DOHH2 (cell line): ENCODE results near the gene BAIAP2L1.

Experiments
- H3F3A ChIP-seq: fragments of 200-600 bp; sonication (generic), shearing (Covaris generic); 2 replicates; pipeline ENCODE4 v1.6.0; 2016; ENCODE audit warnings: antibody characterized with exemption, mild to moderate bottlenecking; ENCODE audit not compliant: control insufficient read depth, insufficient read depth
- H3K27ac ChIP-seq: fragments of 200-600 bp; sonication (generic); 2 replicates; pipeline ENCODE4 v1.5.1; 2014; ENCODE audit warnings: low read depth, mild to moderate bottlenecking, low read length, moderate library complexity
- H3K27me3 ChIP-seq: fragments of 200-600 bp; sonication (generic); 2 replicates; pipeline ENCODE4 v1.6.1; 2014; ENCODE audit warnings: mild to moderate bottlenecking, low read length, mixed read lengths; ENCODE audit not compliant: control insufficient read depth
- H3K36me3 ChIP-seq: fragments of 200-600 bp; sonication (generic); 2 replicates; pipeline ENCODE4 v1.6.1; 2014; ENCODE audit warnings: mild to moderate bottlenecking, low read length, moderate library complexity, mixed read lengths; ENCODE audit not compliant: control insufficient read depth
- H3K4me1 ChIP-seq: fragments of 200-600 bp; sonication (generic); 2 replicates; pipeline ENCODE4 v1.6.1; 2014; ENCODE audit warnings: mild to moderate bottlenecking, low read length, mixed read lengths; ENCODE audit not compliant: control insufficient read depth
- H3K4me2 ChIP-seq: fragments of 200-600 bp; sonication (generic); 2 replicates; pipeline ENCODE4 v1.6.0; 2014; ENCODE audit warnings: mild to moderate bottlenecking, low read length, moderate library complexity
- H3K4me3 ChIP-seq: fragments of 200-600 bp; sonication (generic); 2 replicates; pipeline ENCODE4 v1.5.1; 2014; ENCODE audit warnings: mild to moderate bottlenecking, low read length, mixed read lengths
- H3K79me2 ChIP-seq: fragments of 200-600 bp; sonication (generic); 2 replicates; pipeline ENCODE4 v1.6.1; 2014; ENCODE audit warnings: mild to moderate bottlenecking, low read length, mixed read lengths; ENCODE audit not compliant: control insufficient read depth
- H3K9me2 ChIP-seq: fragments of 200-600 bp; sonication (generic); replicated peaks from 2 replicates; pipeline ENCODE4 v1.6.1; 2014; ENCODE audit warnings: mild to moderate bottlenecking, low read length, mixed read lengths; ENCODE audit not compliant: control insufficient read depth
- H3K9me3 ChIP-seq: fragments of 200-600 bp; sonication (generic); 2 replicates; pipeline ENCODE4 v1.6.1; 2014; ENCODE audit warnings: antibody characterized with exemption, low read length, mixed read lengths; ENCODE audit not compliant: control insufficient read depth, insufficient read depth
- H4K20me1 ChIP-seq: fragments of 200-600 bp; sonication (generic); 2 replicates; pipeline ENCODE4 v1.6.0; 2014; ENCODE audit warnings: low read depth, mild to moderate bottlenecking, antibody characterized with exemption, low read length, moderate library complexity; ENCODE audit not compliant: control insufficient read depth, insufficient read depth
- CTCF ChIP-seq: fragments of 200-600 bp; sonication (generic); IDR thresholded peaks from one replicate; pipeline ENCODE4 v1.5.1; 2014; ENCODE audit warnings: antibody characterized with exemption, mild to moderate bottlenecking, low read depth, low read length; ENCODE audit not compliant: poor library complexity, severe bottlenecking
- EZH2phosphoT487 ChIP-seq: fragments of 200-600 bp; sonication (generic); IDR thresholded peaks from 2 replicates; pipeline ENCODE4 v1.6.1; 2017; ENCODE audit warnings: borderline replicate concordance, mild to moderate bottlenecking, antibody characterized with exemption, low read length, moderate library complexity, mixed read lengths

The BAIAP2L1 gene

GRCh38 chr7:98374285-98374680 is 26.6 kb downstream of the BAIAP2L1 start:
- H3K4me1 ChIP-seq, result no peaks in the 10 kb centered on the region
- TF ChIP-seq CTCF (no peak), EZH2phosphoT487 (no peak)
- no peaks in the 10 kb centered on the region for H3K9me3 ChIP-seq
- H3K79me2 ChIP-seq, result no peaks in the 10 kb centered on the region
- H3F3A ChIP-seq, result no peaks in the 10 kb centered on the region
- H3K36me3 ChIP-seq, result no peaks in the 10 kb centered on the region
- H3K9me2 ChIP-seq, result no peaks in the 10 kb centered on the region
- no peaks in the 10 kb centered on the region for H3K27me3 ChIP-seq
- no peaks in the 10 kb centered on the region for H4K20me1 ChIP-seq
- no peak overlapping the region for H3K4me3 ChIP-seq
- H3K4me2 ChIP-seq, result no peak overlapping the region
- H3K27ac ChIP-seq, result no peak overlapping the region

- H3K4me2 ChIP-seq, result no peak overlapping the region
- H3K27ac ChIP-seq, result no peak overlapping the region
- no peaks in the 10 kb centered on the region for H3F3A ChIP-seq
- H4K20me1 ChIP-seq, result no peaks in the 10 kb centered on the region
- no peaks in the 10 kb centered on the region for H3K79me2 ChIP-seq
- no peaks in the 10 kb centered on the region for H3K9me2 ChIP-seq
- H3K27me3 ChIP-seq, result no peaks in the 10 kb centered on the region
- H3K9me3 ChIP-seq, result no peaks in the 10 kb centered on the region
- H3K4me1 ChIP-seq, result no peaks in the 10 kb centered on the region
- H3K4me3 ChIP-seq, result no peak overlapping the region
- H3K36me3 ChIP-seq, result no peaks in the 10 kb centered on the region
- no peak for TF ChIP-seq CTCF
- no peak for TF ChIP-seq EZH2phosphoT487
Measured at GRCh38 chr7:98372993-98373392, 27.9 kb downstream of the BAIAP2L1 start.

GRCh38 chr7:98369726-98370125 is 31.2 kb downstream of the BAIAP2L1 start:
- no peak for TF ChIP-seq CTCF
- Histone ChIP-seq H3K9me2 (no peaks in the 10 kb centered on the region), H3F3A (no peaks in the 10 kb centered on the region), H3K27me3 (no peaks in the 10 kb centered on the region), H3K36me3 (no peaks in the 10 kb centered on the region), H3K4me1 (no peaks in the 10 kb centered on the region), H3K9me3 (no peaks in the 10 kb centered on the region), H3K4me2 (no peak overlapping the region), H3K4me3 (no peak overlapping the region), H3K79me2 (no peaks in the 10 kb centered on the region), H4K20me1 (no peaks in the 10 kb centered on the region), H3K27ac (no peak overlapping the region)

GRCh38 chr7:98368716-98369115 is 32.2 kb downstream of the BAIAP2L1 start:
- no peaks in the 10 kb centered on the region for H3K79me2 ChIP-seq

More at GRCh38 chr7:98368716-98369115, 32.2 kb downstream of the BAIAP2L1 start:
- H4K20me1 ChIP-seq, result no peaks in the 10 kb centered on the region
- H3K9me3 ChIP-seq, result no peaks in the 10 kb centered on the region
- H3K4me3 ChIP-seq, result no peak overlapping the region
- TF ChIP-seq EZH2phosphoT487, result no peak
- TF ChIP-seq CTCF, result no peak
- no peak overlapping the region for H3K27ac ChIP-seq
- no peaks in the 10 kb centered on the region for H3K9me2 ChIP-seq
- no peaks in the 10 kb centered on the region for H3K27me3 ChIP-seq
- H3K4me2 ChIP-seq, result no peak overlapping the region
- H3F3A ChIP-seq, result no peaks in the 10 kb centered on the region
- H3K36me3 ChIP-seq, result no peaks in the 10 kb centered on the region
- H3K4me1 ChIP-seq, result no peaks in the 10 kb centered on the region
